Airway epithelial cell (primary cell): ENCODE results near the gene CPNE7. TPM values are rescaled to one million over a fixed set of nuclear protein-coding genes. Genes with fewer than 3 reads are reported as not detected.

Experiments
- total RNA-seq: library from RNA; depleted of rRNA; stranded (reverse); fragments of >200 nt; gene quantifications from 2 replicates; pipeline ENCODE4 v1.2.3, GENCODE V29; 2015

CPNE7 gene
- 5.1 and 20.9 TPM in 2 replicates for total RNA-seq

DNA sequence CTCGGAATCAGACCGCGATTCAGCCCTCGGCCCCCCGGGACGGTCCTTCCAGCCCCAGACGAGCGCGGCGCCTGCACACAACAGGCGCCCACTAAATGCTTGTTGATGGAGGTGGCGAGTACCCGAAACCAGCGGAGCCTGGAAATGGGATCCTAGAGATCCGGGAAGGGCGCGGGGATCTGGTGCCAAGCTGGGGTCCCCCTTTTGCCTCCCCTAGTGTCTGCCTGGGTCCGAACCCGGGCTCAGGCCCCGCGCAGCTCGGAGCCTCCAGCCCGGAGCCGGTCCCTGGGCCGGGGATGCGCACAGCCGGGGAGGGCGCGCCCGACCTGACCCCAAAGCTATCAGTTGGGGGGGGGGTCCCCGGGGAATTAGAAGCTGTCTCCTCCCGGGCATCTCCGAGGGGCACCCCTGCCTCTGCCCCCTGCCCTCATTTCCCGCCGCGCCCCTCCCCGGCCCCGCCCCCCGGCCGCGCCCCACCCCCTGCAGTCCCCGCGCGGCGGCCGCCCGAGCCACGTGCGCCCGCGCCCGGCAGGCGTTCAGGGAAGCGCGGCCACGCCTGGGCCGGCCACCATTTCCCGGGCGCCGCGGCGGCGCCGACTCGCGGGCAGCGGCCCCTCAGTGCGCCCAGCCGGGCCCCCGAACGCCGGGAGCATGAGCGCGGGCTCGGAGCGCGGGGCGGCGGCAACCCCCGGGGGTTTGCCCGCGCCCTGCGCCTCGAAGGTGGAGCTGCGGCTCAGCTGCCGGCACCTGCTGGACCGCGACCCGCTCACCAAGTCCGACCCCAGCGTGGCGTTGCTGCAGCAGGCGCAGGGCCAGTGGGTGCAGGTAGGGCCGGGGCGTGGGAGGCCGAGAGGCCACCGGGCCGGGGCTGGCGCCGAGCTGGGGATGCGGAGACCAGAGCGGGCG is at the start of gene CPNE7:
Gene CPNE7 (plus strand): TSS at position 512 of the 906 bp plus-strand sequence. CDS start 140 bp downstream, at position 652.

DNA sequence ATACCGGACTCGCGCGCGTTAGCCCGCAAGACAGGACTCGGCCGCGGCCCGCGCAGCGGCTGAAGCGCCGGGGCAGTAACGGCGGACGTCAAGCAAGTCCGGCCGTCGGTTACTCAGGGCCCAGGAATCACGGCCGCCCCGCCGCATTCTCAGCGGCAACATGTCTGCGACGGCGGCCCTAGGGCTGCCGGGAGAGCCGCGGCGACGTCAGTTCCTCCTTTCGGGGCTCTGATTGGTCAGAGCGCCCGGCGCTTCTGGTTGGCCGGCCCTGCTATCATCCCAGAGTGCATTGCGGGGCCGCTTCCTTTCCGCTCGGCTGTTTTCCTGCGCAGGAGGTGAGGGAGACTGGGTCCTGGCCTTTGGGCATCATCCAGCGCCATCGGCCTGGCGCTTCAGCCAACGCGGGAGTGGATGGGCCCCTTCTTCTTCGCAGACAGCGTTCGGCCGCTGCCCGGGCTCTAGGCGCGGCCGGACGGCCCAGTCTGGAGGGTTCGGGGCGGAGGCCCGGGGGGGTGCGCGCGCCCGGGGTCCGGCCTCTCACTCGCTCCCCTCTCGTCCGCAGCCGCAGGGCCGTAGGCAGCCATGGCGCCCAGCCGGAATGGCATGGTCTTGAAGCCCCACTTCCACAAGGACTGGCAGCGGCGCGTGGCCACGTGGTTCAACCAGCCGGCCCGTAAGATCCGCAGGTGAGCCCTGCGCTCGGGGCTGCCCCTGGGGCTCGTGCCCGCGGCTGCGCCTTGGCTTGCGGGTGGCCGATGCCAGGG is 15.0 kb upstream of the CPNE7 start, which contains the start of gene RPL13:
Gene RPL13 (plus strand): TSS at position 305 of the 764 bp plus-strand sequence. CDS start 278 bp downstream, at position 583.

GRCh38 chr16:89613231-89613953 is 37.8 kb downstream of the CPNE7 start, which contains the start of gene DPEP1:
DPEP1 (plus strand) TSS chr16:89613642; CDS start chr16:89630411, 16,769 bp downstream.

Other genes starting within 250 kb of the CPNE7 start
- 48.1 and 50.6 TPM in 2 replicates for gene ANKRD11, start 85.2 kb upstream of the CPNE7 start, total RNA-seq
- 70.1 and 84.7 TPM in 2 replicates for gene SPG7, start 67.4 kb upstream of the CPNE7 start, total RNA-seq
- 6,182 and 10,475 TPM in 2 replicates for gene RPL13, start 15.1 kb upstream of the CPNE7 start, total RNA-seq
- not detected in 2 replicates for gene DPEP1, start 37.9 kb downstream of the CPNE7 start, total RNA-seq
- 126 and 154 TPM in 2 replicates for gene CHMP1A, start 82.0 kb downstream of the CPNE7 start, total RNA-seq
- 4.0 and 6.3 TPM in 2 replicates for gene SPATA33, start 82.1 kb downstream of the CPNE7 start, total RNA-seq
- gene CDK10, start 110.9 kb downstream of the CPNE7 start, total RNA-seq, result 29.1 and 30.2 TPM in 2 replicates
- gene SPATA2L, start 125.9 kb downstream of the CPNE7 start, total RNA-seq, result 14.0 and 23.2 TPM in 2 replicates
- 4.1 and 6.0 TPM in 2 replicates for gene VPS9D1, start 145.1 kb downstream of the CPNE7 start, total RNA-seq
- gene ZNF276, start 145.8 kb downstream of the CPNE7 start, total RNA-seq, result 8.1 and 15.2 TPM in 2 replicates
- gene FANCA, start 240.9 kb downstream of the CPNE7 start, total RNA-seq, result 18.9 and 23.1 TPM in 2 replicates